Loucy (cell line): ENCODE measurements around the gene NOCT.
A peak's percentile ranks its signal among the peaks of the same experiment; 100 is the strongest.

Experiments
- H2AFZ ChIP-seq: fragments of 200-600 bp; sonication (generic); 2 replicates; pipeline ENCODE4 v1.6.0; 2016; ENCODE audit warnings: antibody characterized with exemption, mild to moderate bottlenecking, low read length, moderate library complexity
- H3F3A ChIP-seq: fragments of 200-600 bp; 2 replicates; pipeline ENCODE4 v1.6.0; 2016; ENCODE audit warnings: antibody characterized with exemption, low read depth, mild to moderate bottlenecking
- H3K27me3 ChIP-seq: fragments of 200-600 bp; sonication (generic); 2 replicates; pipeline ENCODE4 v1.6.1; 2014; ENCODE audit warnings: low read length, mild to moderate bottlenecking; ENCODE audit not compliant: insufficient read depth, poor library complexity, severe bottlenecking
- H3K36me3 ChIP-seq: fragments of 200-600 bp; sonication (generic); 2 replicates; pipeline ENCODE4 v1.6.1; 2016; ENCODE audit warnings: low read length; ENCODE audit not compliant: insufficient read depth
- H3K4me1 ChIP-seq: fragments of 200-600 bp; sonication (generic); 2 replicates; pipeline ENCODE4 v1.5.1; 2014; ENCODE audit warnings: low read length, mild to moderate bottlenecking; ENCODE audit not compliant: insufficient read depth, poor library complexity, severe bottlenecking
- H3K4me2 ChIP-seq: fragments of 200-600 bp; sonication (generic); 2 replicates; pipeline ENCODE4 v1.6.0; 2014; ENCODE audit warnings: antibody characterized with exemption, low read length, low read depth, mild to moderate bottlenecking; ENCODE audit not compliant: poor library complexity, severe bottlenecking
- H3K4me3 ChIP-seq: fragments of 200-600 bp; sonication (generic); 2 replicates; pipeline ENCODE4 v1.5.1; 2014; ENCODE audit warnings: low read length, mild to moderate bottlenecking, mixed read lengths; ENCODE audit not compliant: poor library complexity, severe bottlenecking
- H3K79me2 ChIP-seq: fragments of 200-600 bp; sonication (generic); 2 replicates; pipeline ENCODE4 v1.6.1; 2014; ENCODE audit warnings: low read length; ENCODE audit not compliant: insufficient read depth
- H3K9ac ChIP-seq: fragments of 200-600 bp; sonication (generic); 2 replicates; pipeline ENCODE4 v1.6.0; 2014; ENCODE audit warnings: mild to moderate bottlenecking, low read depth, low read length, moderate library complexity; ENCODE audit not compliant: poor library complexity, severe bottlenecking
- H3K9me2 ChIP-seq: fragments of 200-600 bp; sonication (generic); replicated peaks from 2 replicates; pipeline ENCODE4 v1.6.1; 2016; ENCODE audit warnings: low read depth, low read length, mixed read lengths
- H3K9me3 ChIP-seq: fragments of 200-600 bp; sonication (generic); 2 replicates; pipeline ENCODE4 v1.6.1; 2014; ENCODE audit warnings: mild to moderate bottlenecking, antibody characterized with exemption, low read length, low read depth; ENCODE audit not compliant: insufficient read depth
- H4K20me1 ChIP-seq: fragments of 200-600 bp; sonication (generic); 2 replicates; pipeline ENCODE4 v1.6.0; 2014; ENCODE audit warnings: antibody characterized with exemption, low read length, mild to moderate bottlenecking; ENCODE audit not compliant: insufficient read depth, poor library complexity, severe bottlenecking
- EZH2phosphoT487 ChIP-seq: fragments of 200-600 bp; IDR thresholded peaks from 2 replicates; pipeline ENCODE4 v1.6.1; 2018; ENCODE audit warnings: antibody characterized with exemption, mild to moderate bottlenecking, moderate library complexity, borderline replicate concordance
- TF ChIP-seq, protein P1 (sequence below): fragments of 200-600 bp; sonication (generic); conservative IDR thresholded peaks from 2 replicates; pipeline ENCODE4 v1.5.1; 2014; ENCODE audit warnings: mild to moderate bottlenecking, antibody characterized with exemption, low read length

The NOCT gene

DNA sequence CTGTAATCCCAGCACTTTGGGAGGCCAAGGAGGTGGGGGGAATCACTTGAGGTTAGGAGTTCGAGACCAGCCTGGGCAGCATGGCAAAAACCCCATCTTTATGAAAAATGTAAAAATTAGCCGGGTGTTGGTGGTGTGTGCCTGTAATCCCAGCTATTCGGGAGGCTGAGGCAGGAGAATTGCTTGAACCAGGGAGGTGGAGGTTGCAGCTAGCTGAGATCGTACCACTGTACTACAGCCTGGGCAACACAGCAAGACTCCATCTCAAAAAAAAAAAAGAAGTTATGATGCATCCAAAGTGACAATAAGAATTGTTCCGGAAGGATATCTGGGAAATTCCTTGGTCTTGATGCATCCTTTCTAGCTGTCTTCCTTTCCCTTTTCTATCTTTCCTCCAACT is 7.3 kb downstream of the NOCT start:
- H3K4me2 ChIP-seq: peak overlapping the region; percentile 49
- H3K79me2 ChIP-seq: peaks cover 98% of the 10 kb centered on the region
- H4K20me1 ChIP-seq: peaks cover 59% of the 10 kb centered on the region
- no peaks in the 10 kb centered on the region for H3F3A ChIP-seq
- no peak overlapping the region for H3K9ac ChIP-seq
- no peaks in the 10 kb centered on the region for H3K9me3 ChIP-seq
- H3K27me3 ChIP-seq: no peaks in the 10 kb centered on the region
- peaks cover under 1% of the 10 kb centered on the region; the same call in 1 of the 2 replicates for H3K36me3 ChIP-seq
- no peak overlapping the region for H2AFZ ChIP-seq
- H3K4me3 ChIP-seq: no peak overlapping the region
- H3K4me1 ChIP-seq: peaks cover 54% of the 10 kb centered on the region
- H3K9me2 ChIP-seq: no peaks in the 10 kb centered on the region
- TF ChIP-seq EZH2phosphoT487: no peak
- TF ChIP-seq, protein P1, sequence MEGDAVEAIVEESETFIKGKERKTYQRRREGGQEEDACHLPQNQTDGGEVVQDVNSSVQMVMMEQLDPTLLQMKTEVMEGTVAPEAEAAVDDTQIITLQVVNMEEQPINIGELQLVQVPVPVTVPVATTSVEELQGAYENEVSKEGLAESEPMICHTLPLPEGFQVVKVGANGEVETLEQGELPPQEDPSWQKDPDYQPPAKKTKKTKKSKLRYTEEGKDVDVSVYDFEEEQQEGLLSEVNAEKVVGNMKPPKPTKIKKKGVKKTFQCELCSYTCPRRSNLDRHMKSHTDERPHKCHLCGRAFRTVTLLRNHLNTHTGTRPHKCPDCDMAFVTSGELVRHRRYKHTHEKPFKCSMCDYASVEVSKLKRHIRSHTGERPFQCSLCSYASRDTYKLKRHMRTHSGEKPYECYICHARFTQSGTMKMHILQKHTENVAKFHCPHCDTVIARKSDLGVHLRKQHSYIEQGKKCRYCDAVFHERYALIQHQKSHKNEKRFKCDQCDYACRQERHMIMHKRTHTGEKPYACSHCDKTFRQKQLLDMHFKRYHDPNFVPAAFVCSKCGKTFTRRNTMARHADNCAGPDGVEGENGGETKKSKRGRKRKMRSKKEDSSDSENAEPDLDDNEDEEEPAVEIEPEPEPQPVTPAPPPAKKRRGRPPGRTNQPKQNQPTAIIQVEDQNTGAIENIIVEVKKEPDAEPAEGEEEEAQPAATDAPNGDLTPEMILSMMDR: no peak

DNA sequence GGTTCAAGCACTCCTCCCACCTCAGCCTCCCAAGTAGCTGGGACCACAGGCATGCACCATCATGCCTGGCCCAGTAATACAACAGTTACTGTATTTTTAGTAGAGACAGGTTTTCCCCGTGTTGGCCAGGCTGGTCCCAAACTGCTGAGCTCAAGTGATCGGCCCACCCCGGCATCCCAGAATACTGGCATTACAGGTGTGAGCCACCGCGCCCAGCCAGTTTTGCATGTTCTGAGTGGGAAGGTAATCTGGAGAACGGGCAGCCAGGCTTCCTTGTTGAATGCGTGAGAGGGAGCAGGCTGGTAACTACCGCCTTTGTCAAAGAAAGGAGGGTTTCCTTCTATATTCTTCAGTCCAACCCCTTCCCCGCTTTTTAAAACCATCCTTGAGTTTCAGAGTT is 9.1 kb downstream of the NOCT start:
- TF ChIP-seq, protein P1: no peak
- TF ChIP-seq EZH2phosphoT487: no peak
- peaks cover 46% of the 10 kb centered on the region for H4K20me1 ChIP-seq
- H3K9me2 ChIP-seq: no peaks in the 10 kb centered on the region
- no peaks in the 10 kb centered on the region for H3F3A ChIP-seq
- peak overlapping the region; percentile 49 for H3K4me2 ChIP-seq
- H3K9me3 ChIP-seq: no peaks in the 10 kb centered on the region
- peaks cover 97% of the 10 kb centered on the region for H3K79me2 ChIP-seq
- peaks cover 7% of the 10 kb centered on the region; the same call in 1 of the 2 replicates for H3K36me3 ChIP-seq
- H3K4me3 ChIP-seq: no peak overlapping the region
- no peaks in the 10 kb centered on the region for H3K27me3 ChIP-seq
- H3K4me1 ChIP-seq: peaks cover 37% of the 10 kb centered on the region
- H2AFZ ChIP-seq: no peak overlapping the region
- peak overlapping the region; percentile 26 for H3K9ac ChIP-seq

DNA sequence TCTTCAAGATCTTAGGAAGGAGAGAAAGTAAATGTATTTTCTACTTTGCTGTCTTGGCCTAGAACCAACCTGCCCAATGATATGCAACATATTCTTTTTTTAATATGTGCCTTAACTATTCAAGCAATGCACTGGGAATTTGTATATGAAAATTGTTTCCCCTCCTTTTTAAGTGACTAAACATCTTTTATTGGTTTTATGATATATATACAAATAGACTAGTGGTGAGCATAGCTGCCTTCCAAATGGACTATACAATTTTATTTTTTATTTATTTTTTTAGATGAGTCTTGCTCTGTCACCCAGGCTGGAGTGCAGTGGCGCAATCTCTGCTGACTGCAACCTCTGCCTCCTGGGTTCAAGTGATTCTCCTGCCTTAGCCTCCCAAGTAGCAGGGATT is 10.3 kb downstream of the NOCT start:
- Histone ChIP-seq H3K79me2 (peaks cover 94% of the 10 kb centered on the region), H2AFZ (no peak overlapping the region), H3K4me1 (peaks cover 25% of the 10 kb centered on the region), H3K36me3 (peaks cover 7% of the 10 kb centered on the region; the same call in 1 of the 2 replicates), H3F3A (no peaks in the 10 kb centered on the region), H3K9ac (no peak overlapping the region), H3K9me3 (no peaks in the 10 kb centered on the region), H3K4me3 (no peak overlapping the region), H4K20me1 (peaks cover 43% of the 10 kb centered on the region), H3K4me2 (peak overlapping the region; percentile 49), H3K9me2 (no peaks in the 10 kb centered on the region), H3K27me3 (no peaks in the 10 kb centered on the region)
- TF ChIP-seq EZH2phosphoT487: no peak
- TF ChIP-seq, protein P1: no peak
